Panc1 (cell line): ENCODE data around the gene SLC27A2.

ENCODE experiments used
- CTCF ChIP-seq: fragments of 450-650 bp; IDR thresholded peaks from 2 replicates; pipeline ENCODE4 v1.5.1; 2017; ENCODE audit warnings: mild to moderate bottlenecking
- SIN3A ChIP-seq: IDR thresholded peaks from 2 replicates; pipeline ENCODE4 v1.6.1; 2012; ENCODE audit warnings: low read depth, mild to moderate bottlenecking, low read length, moderate library complexity, borderline replicate concordance; ENCODE audit not compliant: insufficient read depth
- TCF7L2 ChIP-seq: IDR thresholded peaks from 2 replicates; pipeline ENCODE4 v1.6.1; 2011; ENCODE audit warnings: mild to moderate bottlenecking, low read depth, low read length, inconsistent platforms

- TF ChIP-seq SIN3A (no peak), TCF7L2 (no peak), CTCF (no peak)
Observed at GRCh38 chr15:50232791-50233190, 50.8 kb downstream of the SLC27A2 start.
